GM12865 (cell line): ENCODE measurements around the gene ADAM17.

ENCODE experiments used
- DNase-seq: peaks from one replicate; pipeline ENCODE4 v3.0.0; 2010; ENCODE audit warnings: low read depth
- H3K4me3 ChIP-seq: 2 replicates; pipeline ENCODE4 v1.5.1; 2011; ENCODE audit warnings: mild to moderate bottlenecking, low read depth, low read length, control low read depth
- CTCF ChIP-seq: IDR thresholded peaks from 2 replicates; pipeline ENCODE4 v1.5.1; 2011; ENCODE audit warnings: low read length, control low read depth, low read depth, inconsistent platforms; ENCODE audit not compliant: insufficient read depth; ENCODE audit errors: missing control alignments

ADAM17 gene

GRCh38 chr2:9445089-9445488, 110.5 kb downstream of the ADAM17 start:
- H3K4me3 ChIP-seq = no peak overlapping the region
- no peak for TF ChIP-seq CTCF
- DNase-seq = peak; percentile 13

DNA sequence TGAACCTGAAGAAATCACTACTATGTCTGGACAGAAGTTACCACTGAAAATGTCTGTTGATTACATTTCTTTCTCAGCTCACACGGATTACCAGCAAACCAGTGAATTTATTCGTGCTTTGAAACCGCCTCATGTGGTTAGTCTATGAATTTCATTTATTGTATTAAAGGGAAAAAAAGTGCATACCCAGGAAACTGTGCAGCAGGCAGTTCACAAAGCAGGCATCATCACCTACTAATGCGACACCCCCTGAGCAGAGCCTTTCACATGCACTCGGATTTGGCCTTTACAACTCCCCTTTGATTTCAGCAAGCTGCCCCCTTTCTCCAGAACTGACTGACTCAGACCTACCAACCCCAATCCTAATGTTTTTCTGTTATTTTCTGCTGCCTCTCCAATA, 112.1 kb downstream of the ADAM17 start:
- H3K4me3 ChIP-seq = no peak overlapping the region
- DNase-seq = no peak
- TF ChIP-seq CTCF = no peak

- no peak overlapping the region for H3K4me3 ChIP-seq
- no peak for DNase-seq
- no peak for TF ChIP-seq CTCF
Observed at GRCh38 chr2:9441556-9441955, 114.1 kb downstream of the ADAM17 start.

DNA sequence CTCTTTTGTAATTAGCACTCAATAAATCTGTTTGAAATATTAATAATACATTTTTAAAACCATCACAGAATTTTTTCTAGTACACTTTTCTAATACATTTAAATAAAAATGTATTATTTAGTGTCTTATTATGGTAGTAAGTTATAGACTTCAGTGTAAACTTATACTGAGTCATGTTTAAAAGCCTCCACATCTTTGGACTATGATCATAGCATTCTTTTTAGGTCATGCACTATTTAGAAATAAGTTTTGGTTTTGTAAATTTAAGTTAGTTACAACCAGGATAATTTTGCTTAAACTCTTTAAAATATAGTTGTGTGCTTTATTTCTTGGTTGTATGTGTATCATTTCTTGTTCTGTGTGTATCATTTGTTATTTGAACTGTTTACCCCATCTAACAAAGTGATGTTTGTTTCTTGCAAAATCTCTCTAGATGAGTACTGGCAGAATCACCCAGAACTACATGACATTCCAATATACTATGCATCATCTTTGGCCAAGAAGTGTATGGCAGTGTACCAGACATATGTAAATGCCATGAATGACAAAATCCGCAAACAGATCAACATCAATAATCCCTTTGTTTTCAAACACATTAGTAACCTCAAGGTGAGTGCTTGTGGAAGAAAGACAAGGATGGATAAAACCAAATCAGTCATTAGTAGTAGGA, 115.4 kb downstream of the ADAM17 start:
- no peak overlapping the region for H3K4me3 ChIP-seq
- DNase-seq = no peak
- no peak for TF ChIP-seq CTCF

DNA sequence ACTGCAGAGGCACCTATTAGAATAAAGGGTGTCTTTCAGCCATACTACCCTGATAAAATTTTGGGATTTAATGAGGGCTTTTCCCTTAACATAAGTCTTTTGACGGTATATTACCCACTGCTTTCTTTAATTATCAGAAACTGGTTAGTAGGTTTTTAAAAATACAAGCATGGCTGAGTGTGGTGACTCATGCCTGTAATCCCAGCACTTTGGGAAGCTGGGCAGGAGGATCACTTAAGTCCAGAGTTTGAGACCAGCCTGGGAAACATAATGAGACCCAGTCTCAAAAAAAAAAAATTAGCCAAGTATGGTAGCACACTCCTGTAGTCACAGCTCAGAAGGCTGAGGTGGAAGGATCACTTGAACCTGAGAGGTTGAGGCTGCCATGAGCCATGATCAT, 116.1 kb downstream of the ADAM17 start:
- no peak for TF ChIP-seq CTCF
- DNase-seq = no peak
- H3K4me3 ChIP-seq = no peak overlapping the region
